NCI-H1092 treated with DMSO at 0.1 percent for 48 hours (cell line): ENCODE data around the gene PIGV.
"Not testable (repeated sequence)": the region's sequence is repeated elsewhere in the genome, so short reads cannot be mapped to it uniquely, and the experiment has no call there.

Source experiments
- DNase-seq: peaks from one replicate; lab custom pipeline; 2025; lab: John Stamatoyannopoulos, UW

Gene PIGV

GRCh38 chr1:26833432-26834405 lies 46.0 kb downstream of the PIGV start:
- no peak for DNase-seq

GRCh38 chr1:26837665-26838064 lies 49.9 kb downstream of the PIGV start:
- DNase-seq = not testable (repeated sequence)

GRCh38 chr1:26838474-26839338 lies 51.0 kb downstream of the PIGV start:
- DNase-seq = no peak

GRCh38 chr1:26839339-26839722 lies 51.6 kb downstream of the PIGV start:
- DNase-seq = no peak

GRCh38 chr1:26839779-26840178 lies 52.0 kb downstream of the PIGV start:
- DNase-seq = no peak

GRCh38 chr1:26844424-26845196 lies 56.9 kb downstream of the PIGV start:
- no peak for DNase-seq

GRCh38 chr1:26847826-26848225 lies 60.1 kb downstream of the PIGV start:
- not testable (repeated sequence) for DNase-seq
